ENCODE measurements around the gene FAM181A.

- no peak for TF ChIP-seq POLR2AphosphoS5 (IDR thresholded peaks at IDR 0.05)
- no peak for TF ChIP-seq CTCF (IDR thresholded peaks at IDR 0.05)
- no peak for TF ChIP-seq POLR2A (IDR thresholded peaks at IDR 0.05)
These were observed 12.0 kb upstream of the FAM181A start for GRCh38 chr14:93915070-93915705.
